ENCODE results near the gene C19orf73.

The C19orf73 gene
- 0.62 to 6.1 reads per million in 2 donors for total RNA-seq

DNA sequence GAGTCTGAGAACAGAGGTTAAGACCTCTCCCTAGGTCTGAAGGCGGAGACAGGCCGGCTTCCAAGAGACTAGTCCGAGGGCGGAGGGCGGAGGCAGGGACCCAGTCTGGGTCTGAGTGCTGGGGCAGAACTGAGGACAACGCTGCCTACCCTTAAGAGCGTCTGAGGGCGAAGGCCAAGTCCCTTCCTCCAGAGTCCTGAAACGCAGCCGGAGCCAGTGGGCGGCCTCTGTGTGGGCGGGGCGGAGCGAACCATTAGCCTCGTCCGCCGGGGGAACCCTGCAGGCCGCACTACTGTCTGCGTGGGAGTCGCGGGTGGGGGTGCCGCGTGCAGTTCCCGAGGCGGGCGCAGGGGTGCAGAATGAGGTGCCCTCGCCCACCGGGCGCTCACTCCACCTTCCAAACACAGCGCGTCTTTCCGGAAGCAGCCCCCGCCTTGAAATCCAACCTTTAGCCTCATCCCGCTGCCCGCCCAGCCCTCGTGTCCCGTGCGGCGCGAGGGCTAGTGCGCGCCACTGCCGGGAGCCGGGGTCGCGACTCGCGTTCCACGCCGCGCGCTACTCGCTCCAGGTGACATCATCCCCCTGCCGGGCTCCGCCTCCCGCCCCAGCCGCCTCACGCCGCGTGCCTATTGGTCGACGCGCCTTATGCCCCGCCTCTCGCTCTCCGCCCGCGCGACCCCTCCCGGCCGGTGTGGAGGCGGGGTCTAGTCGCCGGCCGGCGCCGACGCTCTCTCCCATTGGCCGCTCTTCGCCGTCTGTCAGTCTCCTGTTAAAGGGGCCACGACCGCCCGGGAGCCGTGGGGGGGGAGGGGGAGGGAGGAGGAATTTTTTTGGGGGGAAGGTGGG lies at the start of gene C19orf73:
C19orf73 (minus strand) TSS at position 579 of the 846 bp plus-strand sequence; CDS start at position 458, 121 bp downstream.
- DNase-seq, result peak; percentile 87 to 96 (median 95)

GRCh38 chr19:49168421-49168820 lies 49.5 kb upstream of the C19orf73 start:
- no peak for DNase-seq

DNA sequence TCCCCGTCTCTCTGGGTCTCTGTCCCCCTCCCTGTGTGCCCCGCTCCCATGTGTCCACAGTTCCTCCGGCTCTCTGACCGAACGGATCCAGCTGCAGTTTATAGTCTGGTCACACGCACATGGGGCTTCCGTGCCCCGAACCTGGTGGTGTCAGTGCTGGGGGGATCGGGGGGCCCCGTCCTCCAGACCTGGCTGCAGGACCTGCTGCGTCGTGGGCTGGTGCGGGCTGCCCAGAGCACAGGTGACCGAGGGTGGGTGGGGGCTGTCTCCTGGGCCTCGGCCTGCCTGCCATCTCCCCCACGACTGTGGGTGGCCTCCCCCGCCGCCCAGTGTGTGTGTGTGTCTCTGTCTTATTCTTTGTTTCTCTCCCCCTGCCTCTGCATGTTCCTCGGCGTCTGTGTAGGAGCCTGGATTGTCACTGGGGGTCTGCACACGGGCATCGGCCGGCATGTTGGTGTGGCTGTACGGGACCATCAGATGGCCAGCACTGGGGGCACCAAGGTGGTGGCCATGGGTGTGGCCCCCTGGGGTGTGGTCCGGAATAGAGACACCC lies 49.0 kb upstream of the C19orf73 start:
- DNase-seq, result no peak

GRCh38 chr19:49165865-49166301 lies 46.9 kb upstream of the C19orf73 start:
- DNase-seq, result no peak

- no peak for DNase-seq
These were observed 46.3 kb upstream of the C19orf73 start for GRCh38 chr19:49165111-49165750.

- no peak for DNase-seq
These were observed 43.0 kb upstream of the C19orf73 start for GRCh38 chr19:49161987-49162386.

GRCh38 chr19:49160450-49161189 lies 41.7 kb upstream of the C19orf73 start:
- no peak for DNase-seq

- peak in 3 of 5 experiments; percentile 20 to 39 (median 30) for DNase-seq
These were observed 38.7 kb upstream of the C19orf73 start, which contains the start of gene TRPM4 for GRCh38 chr19:49157445-49158224. Gene TRPM4, plus strand, starts transcription at chr19:49157792. Its CDS starts 75 bp downstream, at chr19:49157867.

DNA sequence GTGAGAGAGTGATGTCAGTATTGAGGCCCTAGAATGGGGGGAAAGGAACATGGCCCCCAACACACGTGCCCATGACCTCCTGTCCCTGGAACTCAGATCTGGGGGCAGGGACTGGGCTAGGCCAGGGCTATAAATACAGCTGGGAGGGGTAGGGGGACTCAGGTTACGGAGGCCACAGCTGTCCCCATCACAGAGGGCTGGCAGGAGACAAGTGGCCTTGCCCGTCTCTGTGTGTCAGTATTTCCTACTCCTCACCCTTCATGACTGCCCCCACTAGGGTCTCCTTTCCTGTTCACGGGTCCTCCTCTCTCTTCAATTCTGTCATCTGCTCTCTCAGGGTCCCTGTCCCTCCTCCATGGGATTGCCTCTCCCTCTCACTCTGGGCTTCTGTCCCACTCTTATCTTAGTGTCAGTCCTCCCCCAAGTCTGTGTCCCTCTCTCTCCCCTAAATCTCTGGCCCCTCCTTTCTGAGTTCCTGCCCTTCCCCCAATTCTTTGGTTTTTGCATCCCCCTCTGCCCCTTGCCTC lies 36.9 kb upstream of the C19orf73 start:
- no peak for DNase-seq

DNA sequence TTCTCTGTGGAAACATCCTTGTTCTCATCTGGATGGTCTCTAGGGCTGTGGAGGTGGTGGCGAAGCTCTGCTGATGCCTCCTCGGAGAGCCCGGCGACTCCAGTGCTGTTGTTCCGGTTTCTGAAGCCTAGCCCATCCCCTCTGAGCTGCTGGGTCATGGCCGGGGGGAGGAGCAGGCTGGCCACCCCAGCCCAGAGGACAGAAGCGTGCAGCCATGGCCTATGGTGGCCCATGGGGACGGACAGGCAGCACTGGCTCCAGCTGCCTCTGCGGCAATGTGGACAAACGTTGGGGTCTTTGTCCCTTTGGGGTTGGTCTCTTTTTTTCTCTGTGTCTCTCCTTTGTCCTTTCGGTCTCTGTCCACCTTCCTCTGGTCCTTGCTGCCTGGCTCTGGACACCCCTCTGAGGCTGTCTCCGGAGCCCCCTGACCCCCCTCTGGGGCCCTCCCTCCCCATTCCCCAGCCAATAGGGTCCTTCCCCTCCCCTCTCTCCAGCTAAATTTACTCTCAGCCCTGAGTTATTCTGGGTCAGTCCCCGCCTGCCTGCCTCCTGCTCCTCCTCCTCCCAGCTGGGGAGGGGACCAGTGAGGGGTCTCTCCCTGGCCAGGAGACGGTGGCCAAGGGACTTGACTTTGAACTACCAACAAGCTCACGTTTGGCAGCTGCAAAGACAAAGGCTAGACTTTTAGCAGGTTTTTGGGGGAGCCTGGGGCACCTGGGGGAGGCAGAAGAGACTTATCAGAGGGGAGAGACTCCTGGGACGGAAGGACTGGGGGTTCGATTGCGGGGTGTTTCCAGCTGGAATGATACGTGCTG lies 36.3 kb upstream of the C19orf73 start, which contains the start of gene HRC:
HRC (minus strand) TSS at position 392 of the 815 bp plus-strand sequence; CDS start at position 233, 159 bp downstream.
- DNase-seq, result no peak

- DNase-seq, result no peak
These were observed 35.3 kb upstream of the C19orf73 start for GRCh38 chr19:49154279-49154678.

DNA sequence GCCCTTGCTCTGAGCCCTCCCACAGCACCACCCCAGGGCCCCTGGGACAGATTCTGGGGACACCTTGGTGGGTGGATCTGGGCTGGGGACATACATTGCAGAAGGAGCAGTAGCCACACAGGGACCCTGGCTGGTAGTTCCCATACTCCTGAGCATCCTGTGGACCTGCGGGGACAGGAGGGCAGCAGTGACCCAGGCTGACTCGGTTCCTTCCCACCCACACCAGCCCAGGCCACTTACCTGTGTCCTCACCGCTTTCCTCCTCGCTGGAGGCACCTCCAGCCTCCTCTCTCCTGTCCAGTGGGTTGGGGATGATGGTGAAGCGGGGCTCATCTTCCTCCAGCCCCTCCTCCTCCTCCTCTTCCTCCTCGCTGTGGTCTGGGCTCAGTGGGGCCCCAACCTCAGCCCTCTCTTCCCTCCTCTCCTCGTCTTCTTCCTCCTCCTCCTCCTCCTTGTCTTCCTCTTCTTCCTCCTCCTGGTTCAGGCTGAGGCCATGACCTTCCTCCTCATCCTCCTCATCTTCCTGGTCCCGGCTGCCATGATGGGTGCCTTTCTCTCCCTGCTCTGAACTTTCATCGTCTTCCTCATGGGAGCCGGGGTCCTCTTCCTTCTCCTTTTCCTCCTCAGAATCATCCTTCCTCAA lies 34.3 kb upstream of the C19orf73 start:
- DNase-seq, result no peak

- no peak for DNase-seq
These were observed 33.2 kb upstream of the C19orf73 start for GRCh38 chr19:49152119-49152550.

- DNase-seq, result peak in 1 of 5 experiments; percentile 35
These were observed 32.5 kb upstream of the C19orf73 start for GRCh38 chr19:49151267-49152118.

- no peak for DNase-seq
These were observed 32.0 kb upstream of the C19orf73 start for GRCh38 chr19:49150944-49151243.

DNA sequence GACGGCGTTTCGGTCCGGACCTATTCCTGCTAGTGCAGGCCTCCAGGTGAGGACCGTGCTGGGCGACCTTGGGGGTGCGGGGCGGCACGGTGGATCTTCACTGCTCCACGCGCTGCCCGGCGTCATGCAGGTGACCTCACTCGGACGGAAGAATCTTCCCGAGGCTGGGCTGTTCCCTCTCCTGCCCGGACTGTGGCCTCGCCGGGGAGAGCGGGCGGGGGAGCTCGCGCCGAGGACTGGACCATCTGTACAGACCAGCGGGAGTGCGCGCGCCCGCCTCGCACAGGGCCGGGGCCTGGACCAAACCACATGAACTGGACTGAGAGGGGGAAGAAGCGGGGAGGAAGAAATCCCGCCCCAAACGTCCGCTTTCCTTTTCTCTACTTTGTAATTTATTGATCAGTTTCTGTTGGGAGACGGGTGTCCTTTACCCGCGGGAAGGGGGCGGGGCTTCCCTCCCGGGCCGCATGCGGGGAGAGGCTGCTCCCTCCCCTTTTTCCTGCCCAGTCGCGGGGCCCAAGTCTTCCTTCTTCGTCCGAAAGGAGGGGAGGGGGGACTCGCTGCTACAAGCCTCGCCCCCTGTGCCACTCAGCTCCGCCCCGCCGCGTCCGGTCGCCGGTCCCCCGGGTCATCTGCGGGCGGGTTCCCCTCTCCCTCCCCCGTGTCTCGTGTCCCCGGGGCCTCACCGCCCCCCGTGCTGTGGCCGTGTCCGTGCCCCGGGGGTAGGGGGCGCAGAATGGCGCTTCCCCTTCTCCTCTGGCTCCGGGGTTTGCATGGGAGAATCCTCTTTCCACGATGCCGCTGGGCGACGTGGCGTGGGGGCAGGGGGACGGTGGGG lies 31.4 kb upstream of the C19orf73 start:
- DNase-seq, result peak in 3 of 5 experiments; percentile 11 to 32 (median 30)

- no peak for DNase-seq
These were observed 30.7 kb upstream of the C19orf73 start for GRCh38 chr19:49149652-49150105.
